Loucy (cell line): ENCODE data around the gene CCDC137.

ENCODE experiments used
- EZH2phosphoT487 ChIP-seq: fragments of 200-600 bp; IDR thresholded peaks from 2 replicates; pipeline ENCODE4 v1.6.1; 2018; ENCODE audit warnings: antibody characterized with exemption, mild to moderate bottlenecking, moderate library complexity, borderline replicate concordance
- TF ChIP-seq, protein P1 (sequence below): fragments of 200-600 bp; sonication (generic); conservative IDR thresholded peaks from 2 replicates; pipeline ENCODE4 v1.5.1; 2014; ENCODE audit warnings: mild to moderate bottlenecking, antibody characterized with exemption, low read length

DNA sequence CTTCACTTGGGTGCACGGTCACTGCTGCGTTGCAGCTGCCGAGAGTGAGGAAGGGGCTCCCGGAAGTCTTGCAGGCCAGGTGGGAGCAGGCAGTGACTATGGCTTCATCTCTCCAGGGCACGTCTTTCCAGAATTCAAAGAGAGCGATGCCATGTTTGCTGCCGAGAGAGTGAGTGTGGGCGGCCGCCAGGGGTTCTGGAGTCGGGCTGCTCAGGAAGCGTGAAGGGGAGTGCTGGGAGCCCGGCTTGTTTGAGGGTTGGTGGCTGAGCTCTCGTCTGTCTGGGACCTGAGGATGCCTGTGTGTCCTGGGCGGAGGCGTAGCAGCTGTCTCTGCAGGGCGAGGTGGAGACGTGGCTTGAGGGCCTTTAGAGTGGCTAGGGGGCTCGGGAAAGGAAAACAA lies 23.5 kb downstream of the CCDC137 start:
- TF ChIP-seq, protein P1, sequence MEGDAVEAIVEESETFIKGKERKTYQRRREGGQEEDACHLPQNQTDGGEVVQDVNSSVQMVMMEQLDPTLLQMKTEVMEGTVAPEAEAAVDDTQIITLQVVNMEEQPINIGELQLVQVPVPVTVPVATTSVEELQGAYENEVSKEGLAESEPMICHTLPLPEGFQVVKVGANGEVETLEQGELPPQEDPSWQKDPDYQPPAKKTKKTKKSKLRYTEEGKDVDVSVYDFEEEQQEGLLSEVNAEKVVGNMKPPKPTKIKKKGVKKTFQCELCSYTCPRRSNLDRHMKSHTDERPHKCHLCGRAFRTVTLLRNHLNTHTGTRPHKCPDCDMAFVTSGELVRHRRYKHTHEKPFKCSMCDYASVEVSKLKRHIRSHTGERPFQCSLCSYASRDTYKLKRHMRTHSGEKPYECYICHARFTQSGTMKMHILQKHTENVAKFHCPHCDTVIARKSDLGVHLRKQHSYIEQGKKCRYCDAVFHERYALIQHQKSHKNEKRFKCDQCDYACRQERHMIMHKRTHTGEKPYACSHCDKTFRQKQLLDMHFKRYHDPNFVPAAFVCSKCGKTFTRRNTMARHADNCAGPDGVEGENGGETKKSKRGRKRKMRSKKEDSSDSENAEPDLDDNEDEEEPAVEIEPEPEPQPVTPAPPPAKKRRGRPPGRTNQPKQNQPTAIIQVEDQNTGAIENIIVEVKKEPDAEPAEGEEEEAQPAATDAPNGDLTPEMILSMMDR: no peak
- TF ChIP-seq EZH2phosphoT487: no peak
